CD14-positive monocyte (primary cell): Measurements from ENCODE around the gene CAMK4. TPM values are rescaled to one million over a fixed set of nuclear protein-coding genes. Genes with fewer than 3 reads are reported as not detected.

Source experiments
- DNase-seq, 3 donors: peaks; one replicate each; pipeline ENCODE4 v3.0.0-alpha.2; 2011 to 2022
- H2AFZ ChIP-seq: 2 replicates; pipeline ENCODE4 v1.6.0; 2012; ENCODE audit warnings: mild to moderate bottlenecking, low read depth, low read length, inconsistent platforms; ENCODE audit not compliant: insufficient read depth, poor library complexity, severe bottlenecking
- H3K27ac ChIP-seq, 2 donors: 1 replicate in 1 of 2; 2 replicates in 1 of 2; pipeline ENCODE4 v1.5.1; 2012 to 2013; ENCODE audit warnings: low read length in 2 of 2, control low read depth in 1 of 2, inconsistent platforms in 1 of 2, low read depth in 1 of 2, mild to moderate bottlenecking in 1 of 2
- H3K27me3 ChIP-seq, 2 donors: one replicate each; pipeline versions ENCODE4 v1.6.0 to v1.6.1; 2011 to 2013; ENCODE audit warnings: low read length in 2 of 2; ENCODE audit not compliant: control insufficient read depth in 2 of 2, insufficient read depth in 2 of 2
- H3K36me3 ChIP-seq, 2 donors: replicated peaks in 1 of 2; 1 replicate in 1 of 2; 2 replicates in 1 of 2; pipeline versions ENCODE4 v1.5.1 to v1.6.1; 2012 to 2013; ENCODE audit warnings: low read length in 2 of 2, control low read depth in 1 of 2, inconsistent platforms in 1 of 2, mild to moderate bottlenecking in 1 of 2; ENCODE audit not compliant: insufficient read depth in 2 of 2, control insufficient read depth in 1 of 2
- H3K4me1 ChIP-seq, 2 donors: 1 replicate in 1 of 2; 2 replicates in 1 of 2; pipeline versions ENCODE4 v1.5.1 to v1.6.1; 2012 to 2013; ENCODE audit warnings: low read length in 2 of 2, control low read depth in 1 of 2, inconsistent platforms in 1 of 2, mild to moderate bottlenecking in 1 of 2, moderate library complexity in 1 of 2; ENCODE audit not compliant: insufficient read depth in 2 of 2, control insufficient read depth in 1 of 2
- H3K4me2 ChIP-seq: replicated peaks from 2 replicates; pipeline ENCODE3; 2012; ENCODE audit warnings: low read length, moderate library complexity, mild to moderate bottlenecking; ENCODE audit not compliant: poor library complexity, severe bottlenecking; ENCODE audit errors: extremely low read depth
- H3K4me3 ChIP-seq, 3 experiments: fragments of 200-600 bp in 1 of 3; sonication (generic) in 1 of 3; replicated peaks in 1 of 3; 1 replicate in 2 of 3; 2 replicates in 1 of 3; pipeline ENCODE4 v1.5.1; 2011 to 2013; ENCODE audit warnings: low read length in 3 of 3, mild to moderate bottlenecking in 3 of 3, control low read depth in 2 of 3, low read depth in 2 of 3, inconsistent platforms in 1 of 3, moderate library complexity in 1 of 3
- H3K79me2 ChIP-seq: 2 replicates; pipeline ENCODE4 v1.6.0; 2012; ENCODE audit warnings: mild to moderate bottlenecking, control low read depth, inconsistent platforms, low read length, moderate library complexity; ENCODE audit not compliant: insufficient read depth
- H3K9ac ChIP-seq: 2 replicates; pipeline ENCODE4 v1.6.0; 2017; ENCODE audit warnings: low read length, mild to moderate bottlenecking; ENCODE audit not compliant: insufficient read depth, poor library complexity, severe bottlenecking
- H3K9me3 ChIP-seq, 2 donors: replicated peaks in 1 of 2; 1 replicate in 1 of 2; 2 replicates in 1 of 2; pipeline versions ENCODE4 v1.5.1 to v1.6.1; 2012 to 2013; ENCODE audit warnings: low read length in 2 of 2, control low read depth in 1 of 2; ENCODE audit not compliant: control insufficient read depth in 1 of 2, insufficient read depth in 1 of 2
- H4K20me1 ChIP-seq: 2 replicates; pipeline ENCODE4 v1.6.0; 2012; ENCODE audit warnings: mild to moderate bottlenecking, low read length, control low read depth, moderate library complexity; ENCODE audit not compliant: insufficient read depth
- H3K27ac Mint-ChIP-seq, 7 donors: one replicate each; pipeline ENCODE4 v1.8.0; 2020; ENCODE audit warnings: mild to moderate bottlenecking in 7 of 7, mixed read lengths in 7 of 7, moderate library complexity in 6 of 7, inconsistent platforms in 2 of 7
- H3K27me3 Mint-ChIP-seq, 3 donors: one replicate each; pipeline ENCODE4 v1.8.0; 2021 to 2022; ENCODE audit warnings: low read depth in 3 of 3, mild to moderate bottlenecking in 3 of 3, mixed read lengths in 3 of 3, moderate library complexity in 3 of 3, inconsistent platforms in 1 of 3
- H3K36me3 Mint-ChIP-seq, 2 donors: one replicate each; pipeline ENCODE4 v1.8.0; 2020; ENCODE audit warnings: mixed read lengths in 2 of 2, inconsistent platforms in 1 of 2, mild to moderate bottlenecking in 1 of 2
- H3K4me1 Mint-ChIP-seq: one replicate; pipeline ENCODE4 v1.8.0; 2020; ENCODE audit warnings: mild to moderate bottlenecking, mixed read lengths
- H3K4me3 Mint-ChIP-seq, 2 donors: one replicate each; pipeline ENCODE4 v1.8.0; 2020; ENCODE audit warnings: mild to moderate bottlenecking in 2 of 2, mixed read lengths in 2 of 2, moderate library complexity in 1 of 2
- H3K9me3 Mint-ChIP-seq, 7 donors: one replicate each; pipeline ENCODE4 v1.8.0; 2020 to 2022; ENCODE audit warnings: mixed read lengths in 7 of 7, mild to moderate bottlenecking in 6 of 7, moderate library complexity in 6 of 7, inconsistent platforms in 2 of 7
- CTCF ChIP-seq: fragments of 200-600 bp; IDR thresholded peaks from one replicate; pipeline ENCODE4 v1.8.0; 2022; ENCODE audit warnings: antibody characterized with exemption, mild to moderate bottlenecking
- WGBS: methylation state at CpG from one replicate; pipeline ENCODE4 v1.1.5; 2013; ENCODE audit warnings: missing lambda C conversion rate; ENCODE audit not compliant: insufficient coverage; 5-methylcytosine and 5-hydroxymethylcytosine counted together
- intact Hi-C, 2 donors: fragments of 100-400 bp; cut with micrococcal nuclease; formaldehyde crosslinking; loops; one replicate each; pipeline versions ENCODE4 v1.15.0 to v1.15.1; 2023
- polyA plus RNA-seq, 3 donors: library from polyadenylated mRNA; depleted of rRNA in 1 of 3; unstranded in 2 of 3; stranded (reverse) in 1 of 3; fragments of 300-500 nt in 2 of 3; fragments of >200 nt in 1 of 3; fragmentation: Illumina TruSeq in 2 of 3; gene quantifications; 1 replicate in 2 of 3; 2 replicates in 1 of 3; pipeline ENCODE4 v1.2.3, GENCODE V29; 2012 to 2021

Gene CAMK4
- polyA plus RNA-seq, 3 donors: 0.24 to 0.28 TPM; not detected in 1

DNA sequence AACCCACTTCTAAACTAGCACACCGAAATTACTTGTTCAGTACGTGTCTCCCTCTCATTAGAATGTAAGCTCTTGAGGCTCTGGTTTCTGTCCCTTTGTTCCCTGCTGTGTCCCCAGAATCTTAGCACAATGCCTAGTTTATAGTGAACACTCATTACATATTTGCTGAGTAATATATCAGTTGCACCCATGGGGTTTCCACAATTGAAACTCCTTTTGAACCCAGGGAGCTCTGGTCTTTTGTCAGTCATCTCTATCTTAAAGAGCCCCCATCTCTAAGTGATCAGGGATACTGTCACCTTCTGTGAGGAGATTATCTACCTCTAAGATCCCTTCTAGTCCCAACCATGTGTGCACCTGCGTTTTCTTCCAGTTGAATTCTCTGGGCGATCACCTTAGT is 12.8 kb downstream of the CAMK4 start:
- no peaks in the 10 kb centered on the region for H3K36me3 Mint-ChIP-seq
- H2AFZ ChIP-seq: no peak overlapping the region
- TF ChIP-seq CTCF: no peak
- peaks cover 0 to 3% (median 1%) of the 10 kb centered on the region in 3 donors for H3K27me3 Mint-ChIP-seq
- H3K27ac ChIP-seq: no peak overlapping the region
- no peak overlapping the region for H3K9ac ChIP-seq
- H3K4me1 Mint-ChIP-seq: no peaks in the 10 kb centered on the region
- no peaks in the 10 kb centered on the region for H3K4me1 ChIP-seq
- intact Hi-C loops: no loop called here
- no peaks in the 10 kb centered on the region for H3K36me3 ChIP-seq
- H3K27ac Mint-ChIP-seq: no peak overlapping the region
- no peak overlapping the region for H3K4me2 ChIP-seq
- no peak overlapping the region for H3K4me3 Mint-ChIP-seq
- H4K20me1 ChIP-seq: no peaks in the 10 kb centered on the region
- no peaks in the 10 kb centered on the region for H3K27me3 ChIP-seq
- H3K79me2 ChIP-seq: no peaks in the 10 kb centered on the region
- no peak for DNase-seq
- H3K4me3 ChIP-seq: no peak overlapping the region
- 100% methylated on average over 2 of the region's 4 CpGs for WGBS
- peaks cover 0 to 2% (median 0%) of the 10 kb centered on the region in 7 donors for H3K9me3 Mint-ChIP-seq
- H3K9me3 ChIP-seq: no peaks in the 10 kb centered on the region

DNA sequence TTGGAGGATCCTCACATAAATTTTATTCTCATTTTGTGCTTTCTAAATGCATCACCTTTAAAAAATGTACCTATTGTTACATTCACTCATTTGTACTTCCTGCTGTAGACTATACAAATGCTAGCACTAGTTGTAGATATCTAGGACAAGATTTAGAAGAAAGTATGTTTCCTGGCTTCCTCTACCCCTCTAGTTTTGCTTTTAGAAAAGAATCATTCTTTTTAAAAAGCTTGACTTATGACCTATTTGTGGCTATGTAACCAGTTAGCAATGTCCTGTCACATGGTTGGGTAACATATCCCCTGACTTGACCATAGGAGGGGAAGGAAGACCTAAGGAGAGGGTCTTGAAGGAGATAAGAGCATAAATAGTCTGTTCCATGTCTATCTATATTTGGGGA is 13.3 kb downstream of the CAMK4 start:
- H3K79me2 ChIP-seq: no peaks in the 10 kb centered on the region
- TF ChIP-seq CTCF: no peak
- H3K9ac ChIP-seq: no peak overlapping the region
- Mint-ChIP-seq H3K9me3 (peaks cover 0 to 2% (median 0%) of the 10 kb centered on the region in 7 donors), H3K27ac (no peak overlapping the region), H3K36me3 (no peaks in the 10 kb centered on the region), H3K27me3 (peaks cover 0 to 3% (median 1%) of the 10 kb centered on the region in 3 donors), H3K4me3 (no peak overlapping the region), H3K4me1 (no peaks in the 10 kb centered on the region)
- no peaks in the 10 kb centered on the region for H3K27me3 ChIP-seq
- no peaks in the 10 kb centered on the region for H3K9me3 ChIP-seq
- no peak overlapping the region for H3K27ac ChIP-seq
- no peak overlapping the region for H3K4me3 ChIP-seq
- no peak overlapping the region for H3K4me2 ChIP-seq
- no peaks in the 10 kb centered on the region for H3K36me3 ChIP-seq
- intact Hi-C loops: no loop called here
- no peaks in the 10 kb centered on the region for H4K20me1 ChIP-seq
- no peak overlapping the region for H2AFZ ChIP-seq
- no peaks in the 10 kb centered on the region for H3K4me1 ChIP-seq
- DNase-seq: no peak
